Measurements from ENCODE around the gene KRT86.

DNA sequence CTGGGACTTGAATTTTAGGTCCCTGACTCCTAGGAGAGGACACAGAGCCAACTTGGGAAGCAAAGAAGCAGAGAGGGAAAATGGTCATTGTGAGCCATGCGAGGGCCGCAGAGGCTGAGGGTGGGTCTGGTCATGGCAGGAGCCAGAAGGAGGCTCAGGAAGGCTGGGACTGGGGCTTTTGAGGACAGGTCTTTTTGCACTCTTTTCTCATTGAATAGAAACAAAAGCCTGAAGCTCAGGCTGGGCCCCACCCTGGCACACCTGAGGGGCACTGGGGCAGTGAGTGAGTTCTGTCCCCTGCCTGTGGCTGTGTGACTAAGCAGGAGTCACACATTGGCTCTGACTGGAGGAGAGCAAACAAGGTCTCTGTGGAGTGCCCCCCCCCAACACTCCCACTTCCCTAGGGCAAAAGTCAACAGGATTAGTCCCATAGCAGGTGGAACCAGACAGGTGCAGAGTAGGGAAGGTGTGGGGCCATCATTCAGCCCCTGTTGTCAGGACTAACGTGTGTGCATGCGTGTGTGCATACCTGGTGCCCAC lies 38.6 kb upstream of the KRT86 start:
- TF ChIP-seq NRF1 (IDR thresholded peaks at IDR 0.05; ENCODE audit: low read depth, low read length) (no peak), GABPA (IDR thresholded peaks at IDR 0.05; ENCODE audit: low read depth) (no peak), RFX5 (IDR thresholded peaks at IDR 0.05; ENCODE audit: low read length) (no peak), GATA2 (CRISPR knock-in tag; IDR thresholded peaks at IDR 0.05) (no peak), POLR2AphosphoS5 (IDR thresholded peaks at IDR 0.05; ENCODE audit: low read depth, low read length) (no peak), FOXJ3 (CRISPR knock-in tag; IDR thresholded peaks at IDR 0.05) (no peak), EP300 (IDR thresholded peaks at IDR 0.05; ENCODE audit: borderline replicate concordance in 1 of 2, low read depth in 1 of 2, low read length in 1 of 2) (no peak), TAF1 (IDR thresholded peaks at IDR 0.05; ENCODE audit: borderline replicate concordance, low read depth, low read length) (no peak), USF1 (IDR thresholded peaks at IDR 0.05; ENCODE audit: borderline replicate concordance, low read depth) (no peak), JUND (IDR thresholded peaks at IDR 0.05) (no peak), SIN3A (IDR thresholded peaks at IDR 0.05; ENCODE audit: borderline replicate concordance, low read depth, low read length) (no peak)
- TF ChIP-seq, protein P1, sequence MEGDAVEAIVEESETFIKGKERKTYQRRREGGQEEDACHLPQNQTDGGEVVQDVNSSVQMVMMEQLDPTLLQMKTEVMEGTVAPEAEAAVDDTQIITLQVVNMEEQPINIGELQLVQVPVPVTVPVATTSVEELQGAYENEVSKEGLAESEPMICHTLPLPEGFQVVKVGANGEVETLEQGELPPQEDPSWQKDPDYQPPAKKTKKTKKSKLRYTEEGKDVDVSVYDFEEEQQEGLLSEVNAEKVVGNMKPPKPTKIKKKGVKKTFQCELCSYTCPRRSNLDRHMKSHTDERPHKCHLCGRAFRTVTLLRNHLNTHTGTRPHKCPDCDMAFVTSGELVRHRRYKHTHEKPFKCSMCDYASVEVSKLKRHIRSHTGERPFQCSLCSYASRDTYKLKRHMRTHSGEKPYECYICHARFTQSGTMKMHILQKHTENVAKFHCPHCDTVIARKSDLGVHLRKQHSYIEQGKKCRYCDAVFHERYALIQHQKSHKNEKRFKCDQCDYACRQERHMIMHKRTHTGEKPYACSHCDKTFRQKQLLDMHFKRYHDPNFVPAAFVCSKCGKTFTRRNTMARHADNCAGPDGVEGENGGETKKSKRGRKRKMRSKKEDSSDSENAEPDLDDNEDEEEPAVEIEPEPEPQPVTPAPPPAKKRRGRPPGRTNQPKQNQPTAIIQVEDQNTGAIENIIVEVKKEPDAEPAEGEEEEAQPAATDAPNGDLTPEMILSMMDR (IDR thresholded peaks at IDR 0.05), result no peak
- TF ChIP-seq, protein P2, sequence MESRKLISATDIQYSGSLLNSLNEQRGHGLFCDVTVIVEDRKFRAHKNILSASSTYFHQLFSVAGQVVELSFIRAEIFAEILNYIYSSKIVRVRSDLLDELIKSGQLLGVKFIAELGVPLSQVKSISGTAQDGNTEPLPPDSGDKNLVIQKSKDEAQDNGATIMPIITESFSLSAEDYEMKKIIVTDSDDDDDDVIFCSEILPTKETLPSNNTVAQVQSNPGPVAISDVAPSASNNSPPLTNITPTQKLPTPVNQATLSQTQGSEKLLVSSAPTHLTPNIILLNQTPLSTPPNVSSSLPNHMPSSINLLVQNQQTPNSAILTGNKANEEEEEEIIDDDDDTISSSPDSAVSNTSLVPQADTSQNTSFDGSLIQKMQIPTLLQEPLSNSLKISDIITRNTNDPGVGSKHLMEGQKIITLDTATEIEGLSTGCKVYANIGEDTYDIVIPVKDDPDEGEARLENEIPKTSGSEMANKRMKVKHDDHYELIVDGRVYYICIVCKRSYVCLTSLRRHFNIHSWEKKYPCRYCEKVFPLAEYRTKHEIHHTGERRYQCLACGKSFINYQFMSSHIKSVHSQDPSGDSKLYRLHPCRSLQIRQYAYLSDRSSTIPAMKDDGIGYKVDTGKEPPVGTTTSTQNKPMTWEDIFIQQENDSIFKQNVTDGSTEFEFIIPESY (IDR thresholded peaks at IDR 0.05; ENCODE audit: borderline replicate concordance, low read depth), result no peak
- TF ChIP-seq, protein P3, sequence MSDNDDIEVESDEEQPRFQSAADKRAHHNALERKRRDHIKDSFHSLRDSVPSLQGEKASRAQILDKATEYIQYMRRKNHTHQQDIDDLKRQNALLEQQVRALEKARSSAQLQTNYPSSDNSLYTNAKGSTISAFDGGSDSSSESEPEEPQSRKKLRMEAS (IDR thresholded peaks at IDR 0.05; ENCODE audit: low read depth), result no peak
